Fibroblast of lung (primary cell): Measurements from ENCODE around the gene MTAP. TPM values are rescaled to one million over a fixed set of nuclear protein-coding genes. Genes with fewer than 3 reads are reported as not detected.
A peak's percentile ranks its signal among the peaks of the same experiment; 100 is the strongest.

Experiments used
- DNase-seq, 2 donors: peaks; one replicate each; pipeline versions ENCODE4 v3.0.0 to v3.0.0-alpha.2; 2010; ENCODE audit warnings: low read depth in 2 of 2
- H2AFZ ChIP-seq: 2 replicates; pipeline ENCODE4 v1.5.1; 2012; ENCODE audit warnings: low read length, control low read depth, inconsistent platforms
- H3K27ac ChIP-seq: 2 replicates; pipeline ENCODE4 v1.5.1; 2011; ENCODE audit warnings: low read length, control low read depth; ENCODE audit not compliant: insufficient read depth
- H3K27me3 ChIP-seq: 2 replicates; pipeline ENCODE4 v1.5.1; 2011; ENCODE audit warnings: mild to moderate bottlenecking, low read length; ENCODE audit not compliant: control insufficient read depth, insufficient read depth
- H3K36me3 ChIP-seq: 2 replicates; pipeline ENCODE4 v1.5.1; 2011; ENCODE audit warnings: low read length; ENCODE audit not compliant: control insufficient read depth, insufficient read depth
- H3K4me1 ChIP-seq: 2 replicates; pipeline ENCODE4 v1.5.1; 2011; ENCODE audit warnings: low read length; ENCODE audit not compliant: control insufficient read depth, insufficient read depth; ENCODE audit errors: extremely low read depth
- H3K4me2 ChIP-seq: 2 replicates; pipeline ENCODE4 v1.5.1; 2011; ENCODE audit warnings: low read length, control low read depth; ENCODE audit not compliant: insufficient read depth; ENCODE audit errors: extremely low read depth
- H3K4me3 ChIP-seq, 4 experiments: fragments of 200-600 bp in 1 of 4; sonication (generic) in 1 of 4; replicated peaks in 1 of 4; 2 replicates each; pipeline ENCODE4 v1.5.1; 2011 to 2016; ENCODE audit warnings: low read length in 4 of 4, low read depth in 3 of 4, mild to moderate bottlenecking in 3 of 4, control low read depth in 2 of 4, inconsistent platforms in 1 of 4, mixed read lengths in 1 of 4; ENCODE audit not compliant: insufficient read depth in 1 of 4; ENCODE audit errors: control extremely low read depth in 1 of 4
- H3K79me2 ChIP-seq: 2 replicates; pipeline ENCODE4 v1.5.1; 2012; ENCODE audit warnings: mild to moderate bottlenecking, low read length, inconsistent platforms; ENCODE audit not compliant: control insufficient read depth, insufficient read depth
- H3K9ac ChIP-seq: 2 replicates; pipeline ENCODE4 v1.5.1; 2011; ENCODE audit warnings: mild to moderate bottlenecking, low read length, control low read depth; ENCODE audit not compliant: insufficient read depth
- H3K9me3 ChIP-seq: 2 replicates; pipeline ENCODE4 v1.5.1; 2012; ENCODE audit warnings: low read depth, low read length; ENCODE audit not compliant: control insufficient read depth, insufficient read depth
- H4K20me1 ChIP-seq: 2 replicates; pipeline ENCODE4 v1.5.1; 2011; ENCODE audit warnings: low read length; ENCODE audit not compliant: control insufficient read depth, insufficient read depth; ENCODE audit errors: extremely low read depth
- CTCF ChIP-seq, 2 donors: IDR thresholded peaks in 1 of 2; conservative IDR thresholded peaks in 1 of 2; 1 replicate in 1 of 2; 2 replicates in 1 of 2; pipeline ENCODE4 v1.5.1; 2011 to 2012; ENCODE audit warnings: low read length in 2 of 2, control low read depth in 1 of 2, inconsistent platforms in 1 of 2, low read depth in 1 of 2, mild to moderate bottlenecking in 1 of 2
- EZH2 ChIP-seq: IDR thresholded peaks from 2 replicates; pipeline ENCODE4 v1.5.1; 2012; ENCODE audit warnings: low read length, control low read depth, mild to moderate bottlenecking; ENCODE audit errors: missing control alignments
- polyA plus RNA-seq, 2 donors: library from polyadenylated mRNA; depleted of rRNA in 1 of 2; stranded (reverse) in 1 of 2; unstranded in 1 of 2; fragments of >200 nt; gene quantifications; 2 replicates each; pipeline ENCODE4 v1.2.1, GENCODE V29; 2011 to 2012; ENCODE audit warnings: missing spikeins in 1 of 2
- total RNA-seq: library from RNA; depleted of rRNA; stranded (reverse); fragments of >200 nt; gene quantifications from 2 replicates; pipeline ENCODE4 v1.2.1, GENCODE V29; 2014

MTAP gene
- total and polyA plus RNA-seq, 2 donors (not counting 1 experiment from before 2014, with no cell fraction given): 20.0 to 27.6 TPM

GRCh38 chr9:21931428-21931827 is 129.0 kb downstream of the MTAP start:
- TF ChIP-seq EZH2 (no peak), CTCF (conservative IDR thresholded peaks at IDR 0.05 in 1 of 2, IDR thresholded peaks at IDR 0.05 in 1 of 2; ENCODE audit: low read depth in 1 of 2, low read length in 2 of 2) (no peak)

GRCh38 chr9:21933281-21933680 is 130.8 kb downstream of the MTAP start:
- H3K4me1 ChIP-seq: peaks cover 3% of the 10 kb centered on the region
- no peak overlapping the region for H3K4me3 ChIP-seq
- peak in 1 of 2 donors; percentile 8 for DNase-seq
- H2AFZ ChIP-seq: no peak overlapping the region
- H3K4me2 ChIP-seq: no peak overlapping the region
- no peaks in the 10 kb centered on the region for H3K27me3 ChIP-seq
- H3K9ac ChIP-seq: no peak overlapping the region
- no peaks in the 10 kb centered on the region for H3K36me3 ChIP-seq
- no peaks in the 10 kb centered on the region for H4K20me1 ChIP-seq
- no peaks in the 10 kb centered on the region for H3K79me2 ChIP-seq
- H3K9me3 ChIP-seq: no peaks in the 10 kb centered on the region
- H3K27ac ChIP-seq: no peak overlapping the region
- TF ChIP-seq EZH2 (no peak), CTCF (conservative IDR thresholded peaks at IDR 0.05 in 1 of 2, IDR thresholded peaks at IDR 0.05 in 1 of 2; ENCODE audit: low read depth in 1 of 2, low read length in 2 of 2) (no peak)

More at GRCh38 chr9:21931428-21931827, 129.0 kb downstream of the MTAP start:
- Histone ChIP-seq H3K27me3 (no peaks in the 10 kb centered on the region), H3K4me1 (peaks cover 3% of the 10 kb centered on the region), H4K20me1 (no peaks in the 10 kb centered on the region), H3K9me3 (no peaks in the 10 kb centered on the region), H3K9ac (no peak overlapping the region), H3K79me2 (no peaks in the 10 kb centered on the region), H3K4me2 (no peak overlapping the region), H2AFZ (no peak overlapping the region), H3K4me3 (no peak overlapping the region), H3K36me3 (no peaks in the 10 kb centered on the region), H3K27ac (no peak overlapping the region)
- peak in 1 of 2 donors; percentile 11 for DNase-seq

- H2AFZ ChIP-seq: no peak overlapping the region
Observed at GRCh38 chr9:21933865-21934264, 131.4 kb downstream of the MTAP start.

More at GRCh38 chr9:21933865-21934264, 131.4 kb downstream of the MTAP start:
- TF ChIP-seq EZH2 (no peak), CTCF (conservative IDR thresholded peaks at IDR 0.05 in 1 of 2, IDR thresholded peaks at IDR 0.05 in 1 of 2; ENCODE audit: low read depth in 1 of 2, low read length in 2 of 2) (no peak)
- no peaks in the 10 kb centered on the region for H4K20me1 ChIP-seq
- no peak overlapping the region for H3K4me3 ChIP-seq
- H3K4me2 ChIP-seq: no peak overlapping the region
- no peaks in the 10 kb centered on the region for H3K79me2 ChIP-seq
- no peaks in the 10 kb centered on the region for H3K36me3 ChIP-seq
- peak; percentile 11 to 53 for DNase-seq
- H3K4me1 ChIP-seq: peaks cover 3% of the 10 kb centered on the region
- no peak overlapping the region for H3K9ac ChIP-seq
- H3K9me3 ChIP-seq: no peaks in the 10 kb centered on the region
- H3K27me3 ChIP-seq: no peaks in the 10 kb centered on the region
- H3K27ac ChIP-seq: no peak overlapping the region
